K562 (cell line): Measurements from ENCODE around the gene AKAP13. TPM values are rescaled to one million over a fixed set of nuclear protein-coding genes. Genes with fewer than 3 reads are reported as not detected.

ENCODE experiments used
- ATAC-seq: fragments of 200-7000 bp; cut with Tn5 transposase; 3 replicates; pipeline ENCODE4 v1.9.1; 2020; ENCODE audit warnings: moderate library complexity
- BruUV-seq: library from RNA; stranded (reverse); fragments of 400-500 nt; replicated peaks from 2 replicates; lab custom pipeline; 2021; lab: Mats Ljungman, UMichigan
- CTCF ChIA-PET: fragments of 300-600 bp; formaldehyde crosslinking; extraction: SDS; loops from one replicate; lab custom pipeline; 2021; ENCODE audit warnings: low intra/inter-chr PET ratio; lab: Yijun Ruan, JAX
- POLR2A ChIA-PET: fragments of 300-600, 350-650 bp; sonication (Branson Sonifier 250); formaldehyde crosslinking; extraction: SDS; loops from one replicate; lab custom pipeline; 2021; ENCODE audit warnings: antibody characterized with exemption, inconsistent platforms; lab: Yijun Ruan, JAX
- DNase-seq, 4 experiments: peaks; one replicate each; pipeline versions ENCODE4 v3.0.0 to v3.0.0-alpha.2; 2011 to 2018; ENCODE audit warnings: low spot score in 3 of 4, mixed read lengths in 3 of 4; ENCODE audit errors: extremely low read depth in 1 of 4
- FAIRE-seq: peaks from 2 replicates; lab custom pipeline; 2011; peaks lifted over from hg19 to GRCh38; lab: Jason Lieb, UNC
- H2AFZ ChIP-seq: 2 replicates; pipeline ENCODE4 v1.6.0; 2011; ENCODE audit warnings: low read depth, low read length, control low read depth, inconsistent platforms
- H3K27ac ChIP-seq: fragments of 200-600 bp; 3 replicates; pipeline ENCODE4 v1.8.0; 2011; ENCODE audit warnings: low read depth, mild to moderate bottlenecking, control low read depth, inconsistent platforms, low read length, moderate library complexity, mixed read lengths; ENCODE audit errors: extremely low read depth
- H3K27me3 ChIP-seq, 2 experiments: fragments of 300-600 bp in 1 of 2; 2 replicates in 1 of 2; 3 replicates in 1 of 2; pipeline versions ENCODE4 v1.6.0 to v1.8.0; 2011; ENCODE audit warnings: inconsistent platforms in 2 of 2, low read length in 2 of 2, mild to moderate bottlenecking in 1 of 2, mixed read lengths in 1 of 2, moderate library complexity in 1 of 2; ENCODE audit not compliant: control insufficient read depth in 2 of 2, insufficient read depth in 2 of 2
- H3K36me3 ChIP-seq: fragments of 300-600 bp; 3 replicates; pipeline ENCODE4 v1.8.0; 2011; ENCODE audit warnings: mild to moderate bottlenecking, low read length, inconsistent platforms; ENCODE audit not compliant: control insufficient read depth, insufficient read depth
- H3K4me1 ChIP-seq, 2 experiments: fragments of 200-600 bp in 1 of 2; replicated peaks in 1 of 2; 2 replicates in 1 of 2; 3 replicates in 1 of 2; pipeline versions ENCODE4 v1.5.1 to v1.8.0; 2011; ENCODE audit warnings: inconsistent platforms in 2 of 2, low read length in 2 of 2, mild to moderate bottlenecking in 1 of 2, mixed read lengths in 1 of 2, moderate library complexity in 1 of 2; ENCODE audit not compliant: control insufficient read depth in 2 of 2, insufficient read depth in 2 of 2
- H3K4me2 ChIP-seq: 2 replicates; pipeline ENCODE4 v1.6.1; 2011; ENCODE audit warnings: low read length, control low read depth, inconsistent platforms, mixed read lengths; ENCODE audit not compliant: insufficient read depth
- H3K4me3 ChIP-seq: fragments of 200-600 bp; sonication (generic), shearing (Covaris generic); 2 replicates; pipeline ENCODE4 v1.5.1; 2016; ENCODE audit warnings: control low read depth, inconsistent platforms
- H3K79me2 ChIP-seq: fragments of 200-600 bp; 3 replicates; pipeline ENCODE4 v1.8.0; 2011; ENCODE audit warnings: low read length, inconsistent platforms; ENCODE audit not compliant: control insufficient read depth, insufficient read depth
- H3K9ac ChIP-seq, 2 experiments: 2 replicates each; pipeline versions ENCODE4 v1.6.0 to v1.6.1; 2011; ENCODE audit warnings: low read depth in 2 of 2, low read length in 2 of 2, control low read depth in 1 of 2, inconsistent platforms in 1 of 2, mild to moderate bottlenecking in 1 of 2, mixed read lengths in 1 of 2; ENCODE audit not compliant: insufficient read depth in 1 of 2
- H3K9me1 ChIP-seq: one replicate; pipeline ENCODE4 v1.6.0; 2011; ENCODE audit warnings: inconsistent platforms, mild to moderate bottlenecking, low read length, moderate library complexity; ENCODE audit not compliant: control insufficient read depth, insufficient read depth
- H3K9me3 ChIP-seq: replicated peaks from 2 replicates; pipeline ENCODE4 v1.5.1; 2011; ENCODE audit warnings: low read depth, low read length, inconsistent platforms; ENCODE audit not compliant: control insufficient read depth, insufficient read depth
- H4K20me1 ChIP-seq: replicated peaks from 2 replicates; pipeline ENCODE4 v1.6.1; 2011; ENCODE audit warnings: low read length, inconsistent platforms, mixed read lengths; ENCODE audit not compliant: control insufficient read depth, insufficient read depth
- CREB3L1 ChIP-seq: fragments of 450-650 bp; IDR thresholded peaks from 2 replicates; pipeline ENCODE4 v1.6.1; 2014; ENCODE audit warnings: low read depth, mild to moderate bottlenecking, moderate library complexity, borderline replicate concordance
- MLLT1 ChIP-seq, 2 experiments: fragments of 450-650 bp; IDR thresholded peaks; 2 replicates each; pipeline ENCODE4 v1.6.1; 2016
- MTA3 ChIP-seq: fragments of 450-650 bp; formaldehyde crosslinking; IDR thresholded peaks from 2 replicates; pipeline ENCODE4 v1.6.1; 2017; ENCODE audit warnings: mild to moderate bottlenecking, borderline replicate concordance
- MXD1 ChIP-seq: fragments of 250-450 bp; sonication (Bioruptor Pico); IDR thresholded peaks from 2 replicates; pipeline ENCODE4 v1.8.0; 2021; ENCODE audit warnings: borderline replicate concordance, mild to moderate bottlenecking, moderate library complexity; ENCODE audit not compliant: poor library complexity, severe bottlenecking
- TCFL5 ChIP-seq: fragments of 250-450 bp; sonication (Bioruptor Pico); conservative IDR thresholded peaks from 2 replicates; pipeline ENCODE4 v1.6.1; 2021; ENCODE audit warnings: mild to moderate bottlenecking, moderate library complexity, matching md5 sums
- TSHZ1 ChIP-seq: fragments of 250-450 bp; sonication (Bioruptor Pico); IDR thresholded peaks from 2 replicates; pipeline ENCODE4 v1.4.0; 2020; ENCODE audit warnings: mild to moderate bottlenecking, moderate library complexity
- WGBS: fragments of 100-300 bp; shearing (Covaris generic); methylation state at CpG from one replicate; pipeline ENCODE4 v1.1.6; 2016; ENCODE audit warnings: low coverage, mixed read lengths; ENCODE audit not compliant: insufficient coverage; ENCODE audit errors: missing lambda C conversion rate; 5-methylcytosine and 5-hydroxymethylcytosine counted together
- in situ Hi-C: fragments of 300-500 bp; cut with MboI; formaldehyde crosslinking; loops from 4 replicates; pipeline ENCODE4 v1.15.0; 2018; ENCODE audit warnings: inconsistent platforms, mixed read lengths
- intact Hi-C: fragments of 100-400 bp; cut with micrococcal nuclease; formaldehyde crosslinking; loops from 2 replicates; pipeline ENCODE4 v1.14.2; 2022
- polyA plus RNA-seq, 8 experiments: library from polyadenylated mRNA; depleted of rRNA in 4 of 8; stranded (reverse) in 5 of 8; unstranded in 3 of 8; fragments of >200 nt; fragmentation: Nextera tagmentation in 2 of 8; fragmentation: Illumina TruSeq in 1 of 8; extraction: Ambion mirVana in 2 of 8; extraction: Trizol in 1 of 8; gene quantifications; 2 replicates each; pipeline versions ENCODE4 v1.2.1 to v1.2.3, GENCODE V29; 2011 to 2014; ENCODE audit warnings: inconsistent platforms in 1 of 8, missing spikeins in 1 of 8
- total RNA-seq, 7 experiments: library from RNA; depleted of rRNA in 6 of 7; stranded (reverse); fragments of >200 nt in 6 of 7; fragmentation: Illumina TruSeq in 2 of 7; extraction: Trizol in 2 of 7; gene quantifications; 2 replicates each; pipeline versions ENCODE4 v1.2.1 to v1.2.3, GENCODE V29; 2011 to 2021; ENCODE audit warnings: low replicate concordance in 1 of 7

AKAP13 gene
- total and polyA plus RNA-seq, 9 of the 15 experiments (the other 6 are each of a cell fraction or from before 2014, with no cell fraction given), result 0.03 to 1.7 (median 0.42) TPM

- DNase-seq (no peak), ATAC-seq (no peak), FAIRE-seq (no peak)
- H4K20me1 ChIP-seq, result no peaks in the 10 kb centered on the region
- TF ChIP-seq MXD1 (CRISPR knock-in tag) (no peak), CREB3L1 (no peak), TSHZ1 (CRISPR knock-in tag) (no peak), TCFL5 (no peak), MTA3 (no peak), MLLT1 (IDR thresholded peaks at IDR 0.05) (no peak)
- H3K9ac ChIP-seq, result no peak overlapping the region
- intact Hi-C loops (no loop called here), in situ Hi-C loops (no loop called here)
- H3K36me3 ChIP-seq, result no peaks in the 10 kb centered on the region
- peaks cover 4 to 8% of the 10 kb centered on the region in 2 experiments; a peak in 3 of 5 replicates for H3K27me3 ChIP-seq
- H2AFZ ChIP-seq, result no peak overlapping the region
- no peak overlapping the region for H3K4me2 ChIP-seq
- WGBS, result 0% methylated on average over 2 of the region's 2 CpGs
- no peak overlapping the region for H3K4me3 ChIP-seq
- H3K27ac ChIP-seq, result no peak overlapping the region
- ChIA-PET CTCF (no interaction called here), POLR2A (interaction anchor here (0.6 kb wide), 1 partner anchor 44 kb away, joined by 3 read pairs; no protein-coding TSS in a partner anchor)
- no peaks in the 10 kb centered on the region for H3K9me1 ChIP-seq
- H3K4me1 ChIP-seq, result peaks cover 3 to 9% of the 10 kb centered on the region in 2 experiments; a peak in 3 of 5 replicates
- H3K79me2 ChIP-seq, result no peaks in the 10 kb centered on the region
- BruUV-seq, result no TSS peak
- H3K9me3 ChIP-seq, result no peaks in the 10 kb centered on the region
Observed at GRCh38 chr15:85377269-85377668, 3.1 kb upstream of the AKAP13 start.
